ENCODE data around the gene SCUBE2.

DNA sequence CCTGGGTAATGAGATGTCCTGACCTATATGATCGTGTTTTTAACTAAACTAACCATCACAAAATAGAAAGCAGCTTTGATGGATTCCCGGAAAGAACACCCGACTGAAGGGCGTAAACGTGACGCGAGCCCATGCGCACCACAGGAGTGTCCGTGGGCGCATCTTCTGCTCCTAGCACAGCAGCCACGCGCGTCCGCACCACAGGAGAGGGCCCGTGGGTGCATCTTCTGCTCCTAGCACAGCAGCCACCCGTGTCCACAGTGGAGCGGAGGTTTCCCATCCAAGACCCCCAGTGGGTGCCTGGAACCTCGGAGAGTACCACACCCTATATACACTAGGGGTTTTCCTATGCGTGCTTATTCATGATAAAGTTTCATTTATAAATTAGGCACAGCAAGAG is 51.5 kb downstream of the SCUBE2 start:
- TF ChIP-seq, protein P1, sequence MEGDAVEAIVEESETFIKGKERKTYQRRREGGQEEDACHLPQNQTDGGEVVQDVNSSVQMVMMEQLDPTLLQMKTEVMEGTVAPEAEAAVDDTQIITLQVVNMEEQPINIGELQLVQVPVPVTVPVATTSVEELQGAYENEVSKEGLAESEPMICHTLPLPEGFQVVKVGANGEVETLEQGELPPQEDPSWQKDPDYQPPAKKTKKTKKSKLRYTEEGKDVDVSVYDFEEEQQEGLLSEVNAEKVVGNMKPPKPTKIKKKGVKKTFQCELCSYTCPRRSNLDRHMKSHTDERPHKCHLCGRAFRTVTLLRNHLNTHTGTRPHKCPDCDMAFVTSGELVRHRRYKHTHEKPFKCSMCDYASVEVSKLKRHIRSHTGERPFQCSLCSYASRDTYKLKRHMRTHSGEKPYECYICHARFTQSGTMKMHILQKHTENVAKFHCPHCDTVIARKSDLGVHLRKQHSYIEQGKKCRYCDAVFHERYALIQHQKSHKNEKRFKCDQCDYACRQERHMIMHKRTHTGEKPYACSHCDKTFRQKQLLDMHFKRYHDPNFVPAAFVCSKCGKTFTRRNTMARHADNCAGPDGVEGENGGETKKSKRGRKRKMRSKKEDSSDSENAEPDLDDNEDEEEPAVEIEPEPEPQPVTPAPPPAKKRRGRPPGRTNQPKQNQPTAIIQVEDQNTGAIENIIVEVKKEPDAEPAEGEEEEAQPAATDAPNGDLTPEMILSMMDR (IDR thresholded peaks at IDR 0.05): no peak
- no peak for TF ChIP-seq EZH2 (IDR thresholded peaks at IDR 0.05; ENCODE audit: borderline replicate concordance, insufficient read depth, low read depth, low read length, poor library complexity, severe bottlenecking)
